ENCODE results near the gene ZNF175. TPM values are rescaled to one million over a fixed set of nuclear protein-coding genes. Genes with fewer than 3 reads are reported as not detected.

The ZNF175 gene
- total RNA-seq, 2 donors from 2014 or later = 6.6 to 15.6 TPM

DNA sequence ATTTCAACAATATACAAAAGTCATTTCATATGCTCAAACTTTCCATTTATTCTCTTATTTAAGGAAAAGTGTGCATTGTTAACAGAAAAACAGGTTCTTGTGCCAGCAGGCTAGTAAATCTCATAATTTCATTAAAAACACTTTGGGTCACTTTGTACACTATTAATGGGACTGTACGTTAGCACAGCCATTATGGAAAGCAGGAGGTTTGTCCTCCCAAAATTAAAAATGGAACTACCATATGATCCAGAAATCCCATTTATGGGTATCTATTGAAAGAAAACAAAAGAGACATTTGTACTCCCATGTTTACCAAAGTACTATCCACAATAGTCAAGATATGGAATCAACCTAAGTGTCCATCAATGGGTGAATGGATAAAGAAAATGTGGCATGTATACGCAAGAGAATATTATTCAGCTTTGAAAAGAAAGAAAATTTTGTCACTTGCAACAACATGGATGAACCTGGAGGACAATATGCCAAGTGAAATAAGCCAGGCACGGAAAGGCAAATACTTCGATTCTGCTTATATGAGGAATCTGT, 31.2 kb upstream of the ZNF175 start:
- TF ChIP-seq, protein P1, sequence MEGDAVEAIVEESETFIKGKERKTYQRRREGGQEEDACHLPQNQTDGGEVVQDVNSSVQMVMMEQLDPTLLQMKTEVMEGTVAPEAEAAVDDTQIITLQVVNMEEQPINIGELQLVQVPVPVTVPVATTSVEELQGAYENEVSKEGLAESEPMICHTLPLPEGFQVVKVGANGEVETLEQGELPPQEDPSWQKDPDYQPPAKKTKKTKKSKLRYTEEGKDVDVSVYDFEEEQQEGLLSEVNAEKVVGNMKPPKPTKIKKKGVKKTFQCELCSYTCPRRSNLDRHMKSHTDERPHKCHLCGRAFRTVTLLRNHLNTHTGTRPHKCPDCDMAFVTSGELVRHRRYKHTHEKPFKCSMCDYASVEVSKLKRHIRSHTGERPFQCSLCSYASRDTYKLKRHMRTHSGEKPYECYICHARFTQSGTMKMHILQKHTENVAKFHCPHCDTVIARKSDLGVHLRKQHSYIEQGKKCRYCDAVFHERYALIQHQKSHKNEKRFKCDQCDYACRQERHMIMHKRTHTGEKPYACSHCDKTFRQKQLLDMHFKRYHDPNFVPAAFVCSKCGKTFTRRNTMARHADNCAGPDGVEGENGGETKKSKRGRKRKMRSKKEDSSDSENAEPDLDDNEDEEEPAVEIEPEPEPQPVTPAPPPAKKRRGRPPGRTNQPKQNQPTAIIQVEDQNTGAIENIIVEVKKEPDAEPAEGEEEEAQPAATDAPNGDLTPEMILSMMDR (IDR thresholded peaks at IDR 0.05) = no peak
- Histone ChIP-seq H3K9me3 (no peaks in the 10 kb centered on the region), H3K4me1 (ENCODE audit: control insufficient read depth in 1 of 2, low read depth in 2 of 2) (no peaks in the 10 kb centered on the region), H3K27me3 (replicated peaks; ENCODE audit: insufficient read depth) (no peaks in the 10 kb centered on the region), H3K4me3 (no peak overlapping the region), H3K36me3 (no peaks in the 10 kb centered on the region), H3K27ac (no peak overlapping the region)
- DNase-seq (ENCODE audit: low spot score) = no peak
- ATAC-seq (ENCODE audit: insufficient number of reproducible peaks, low FRiP score, low read depth) = no peak

- ATAC-seq (ENCODE audit: insufficient number of reproducible peaks, low FRiP score, low read depth) (no peak), DNase-seq (ENCODE audit: low spot score) (no peak)
- H3K27ac ChIP-seq = no peak overlapping the region
- H3K36me3 ChIP-seq = no peaks in the 10 kb centered on the region
- TF ChIP-seq, protein P1 (IDR thresholded peaks at IDR 0.05) = no peak
- no peaks in the 10 kb centered on the region for H3K9me3 ChIP-seq
- H3K4me1 ChIP-seq (ENCODE audit: control insufficient read depth in 1 of 2, low read depth in 2 of 2) = no peaks in the 10 kb centered on the region
- H3K27me3 ChIP-seq (replicated peaks; ENCODE audit: insufficient read depth) = no peaks in the 10 kb centered on the region
- no peak overlapping the region for H3K4me3 ChIP-seq
Measured at GRCh38 chr19:51541458-51542357, 29.4 kb upstream of the ZNF175 start.

- H3K27me3 ChIP-seq (replicated peaks; ENCODE audit: insufficient read depth) = no peaks in the 10 kb centered on the region
- no peak overlapping the region for H3K4me3 ChIP-seq
- H3K4me1 ChIP-seq (ENCODE audit: control insufficient read depth in 1 of 2, low read depth in 2 of 2) = no peaks in the 10 kb centered on the region
- ATAC-seq (ENCODE audit: insufficient number of reproducible peaks, low FRiP score, low read depth) (no peak), DNase-seq (ENCODE audit: low spot score) (no peak)
- no peak overlapping the region for H3K27ac ChIP-seq
- TF ChIP-seq, protein P1 (IDR thresholded peaks at IDR 0.05) = no peak
- no peaks in the 10 kb centered on the region for H3K36me3 ChIP-seq
- H3K9me3 ChIP-seq = no peaks in the 10 kb centered on the region
Measured at GRCh38 chr19:51542699-51543098, 28.4 kb upstream of the ZNF175 start.

DNA sequence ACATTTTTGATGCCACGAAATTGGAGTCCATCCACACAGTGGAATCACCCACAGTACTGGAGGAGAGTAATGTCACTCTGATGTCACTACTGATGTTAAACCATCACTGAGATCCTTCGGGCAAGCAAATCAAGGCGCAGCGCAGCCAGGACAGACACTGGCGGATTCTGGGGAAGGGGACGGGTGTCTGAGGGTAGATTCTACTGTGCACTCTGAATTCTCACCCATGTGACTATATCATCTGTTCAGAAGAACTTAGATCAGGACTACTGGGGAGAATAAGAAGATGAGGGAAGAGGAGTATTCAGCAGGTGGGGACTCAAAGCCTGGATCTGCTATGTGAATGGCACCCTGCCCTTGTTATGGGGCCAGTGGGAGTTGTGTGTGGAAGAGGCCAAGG, 27.0 kb upstream of the ZNF175 start:
- no peak for ATAC-seq (ENCODE audit: insufficient number of reproducible peaks, low FRiP score, low read depth)
- Histone ChIP-seq H3K36me3 (no peaks in the 10 kb centered on the region), H3K4me1 (ENCODE audit: control insufficient read depth in 1 of 2, low read depth in 2 of 2) (no peaks in the 10 kb centered on the region), H3K9me3 (no peaks in the 10 kb centered on the region), H3K27me3 (replicated peaks; ENCODE audit: insufficient read depth) (no peaks in the 10 kb centered on the region), H3K27ac (no peak overlapping the region), H3K4me3 (no peak overlapping the region)
- DNase-seq (ENCODE audit: low spot score) = no peak
- TF ChIP-seq, protein P1 (IDR thresholded peaks at IDR 0.05) = no peak

- ATAC-seq (ENCODE audit: insufficient number of reproducible peaks, low FRiP score, low read depth) = no peak
- Histone ChIP-seq H3K27me3 (replicated peaks; ENCODE audit: insufficient read depth) (no peaks in the 10 kb centered on the region), H3K4me3 (no peak overlapping the region), H3K36me3 (no peaks in the 10 kb centered on the region), H3K9me3 (no peaks in the 10 kb centered on the region), H3K27ac (no peak overlapping the region), H3K4me1 (ENCODE audit: control insufficient read depth in 1 of 2, low read depth in 2 of 2) (no peaks in the 10 kb centered on the region)
- TF ChIP-seq, protein P1 (IDR thresholded peaks at IDR 0.05) = no peak
- DNase-seq (ENCODE audit: low spot score) = no peak
Measured at GRCh38 chr19:51546107-51546649, 24.9 kb upstream of the ZNF175 start.
